NB4 (cell line): ENCODE data around the gene JOSD2.

Experiments
- MYC ChIP-seq: IDR thresholded peaks from 2 replicates; pipeline ENCODE4 v1.6.1; 2011; ENCODE audit warnings: low read depth, low read length
- POLR2A ChIP-seq: IDR thresholded peaks from 2 replicates; pipeline ENCODE4 v1.6.1; 2011; ENCODE audit warnings: mild to moderate bottlenecking; ENCODE audit not compliant: insufficient read length; ENCODE audit errors: extremely low read depth
- TF ChIP-seq, protein P1 (sequence below): IDR thresholded peaks from one replicate; pipeline ENCODE4 v1.5.1; 2012; ENCODE audit warnings: low read depth, low read length

- TF ChIP-seq, protein P1, sequence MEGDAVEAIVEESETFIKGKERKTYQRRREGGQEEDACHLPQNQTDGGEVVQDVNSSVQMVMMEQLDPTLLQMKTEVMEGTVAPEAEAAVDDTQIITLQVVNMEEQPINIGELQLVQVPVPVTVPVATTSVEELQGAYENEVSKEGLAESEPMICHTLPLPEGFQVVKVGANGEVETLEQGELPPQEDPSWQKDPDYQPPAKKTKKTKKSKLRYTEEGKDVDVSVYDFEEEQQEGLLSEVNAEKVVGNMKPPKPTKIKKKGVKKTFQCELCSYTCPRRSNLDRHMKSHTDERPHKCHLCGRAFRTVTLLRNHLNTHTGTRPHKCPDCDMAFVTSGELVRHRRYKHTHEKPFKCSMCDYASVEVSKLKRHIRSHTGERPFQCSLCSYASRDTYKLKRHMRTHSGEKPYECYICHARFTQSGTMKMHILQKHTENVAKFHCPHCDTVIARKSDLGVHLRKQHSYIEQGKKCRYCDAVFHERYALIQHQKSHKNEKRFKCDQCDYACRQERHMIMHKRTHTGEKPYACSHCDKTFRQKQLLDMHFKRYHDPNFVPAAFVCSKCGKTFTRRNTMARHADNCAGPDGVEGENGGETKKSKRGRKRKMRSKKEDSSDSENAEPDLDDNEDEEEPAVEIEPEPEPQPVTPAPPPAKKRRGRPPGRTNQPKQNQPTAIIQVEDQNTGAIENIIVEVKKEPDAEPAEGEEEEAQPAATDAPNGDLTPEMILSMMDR = no peak
- no peak for TF ChIP-seq POLR2A
- no peak for TF ChIP-seq MYC
These were observed 28.1 kb downstream of the JOSD2 start for GRCh38 chr19:50482916-50483315.
